RPMI8226 (cell line): ENCODE data around the gene HOXB13.
A peak's percentile ranks its signal among the peaks of the same experiment; 100 is the strongest.

Source experiments
- DNase-seq: peaks from one replicate; pipeline ENCODE4 v3.0.0-alpha.2; 2015

The HOXB13 gene

GRCh38 chr17:48748718-48749566 lies 20.4 kb upstream of the HOXB13 start:
- DNase-seq, result no peak

GRCh38 chr17:48747445-48748363 lies 19.2 kb upstream of the HOXB13 start:
- DNase-seq, result no peak

GRCh38 chr17:48746916-48747444 lies 18.4 kb upstream of the HOXB13 start:
- DNase-seq, result no peak

- peak; percentile 31 for DNase-seq
Measured at GRCh38 chr17:48745381-48746275, 17.1 kb upstream of the HOXB13 start.

GRCh38 chr17:48740537-48740936 lies 12.0 kb upstream of the HOXB13 start:
- DNase-seq, result no peak

GRCh38 chr17:48738803-48739526 lies 10.4 kb upstream of the HOXB13 start:
- no peak for DNase-seq

- DNase-seq, result no peak
Measured at GRCh38 chr17:48738424-48738802, 9.9 kb upstream of the HOXB13 start.

- DNase-seq, result no peak
Measured at GRCh38 chr17:48737330-48738043, 8.9 kb upstream of the HOXB13 start.

GRCh38 chr17:48735062-48735351 lies 6.5 kb upstream of the HOXB13 start:
- no peak for DNase-seq

- no peak for DNase-seq
Measured at GRCh38 chr17:48734333-48735061, 5.9 kb upstream of the HOXB13 start.

- DNase-seq, result no peak
Measured at GRCh38 chr17:48733632-48734328, 5.2 kb upstream of the HOXB13 start.

GRCh38 chr17:48732688-48733629 lies 4.4 kb upstream of the HOXB13 start:
- DNase-seq, result no peak

- DNase-seq, result no peak
Measured at GRCh38 chr17:48731355-48731754, 2.8 kb upstream of the HOXB13 start.

- DNase-seq, result no peak
Measured at GRCh38 chr17:48730240-48730550, 1.6 kb upstream of the HOXB13 start.

- no peak for DNase-seq
Measured at GRCh38 chr17:48729335-48730239, 1.0 kb upstream of the HOXB13 start.

- DNase-seq, result no peak
Measured at GRCh38 chr17:48727415-48728175, 955 bp downstream of the HOXB13 start.

- DNase-seq, result no peak
Measured at GRCh38 chr17:48726916-48727286, 1.6 kb downstream of the HOXB13 start.
